IMR-90 (cell line): ENCODE measurements around the gene YBX1. TPM values are rescaled to one million over a fixed set of nuclear protein-coding genes. Genes with fewer than 3 reads are reported as not detected.

Experiments used
- ATAC-seq: fragments of 200-7000 bp; cut with Tn5 transposase; 2 replicates; pipeline ENCODE4 v1.9.1; 2020; ENCODE audit warnings: low read depth, mild to moderate bottlenecking, moderate library complexity
- BruUV-seq: library from RNA; stranded (reverse); fragments of 400-500 nt; replicated peaks from 2 replicates; lab custom pipeline; 2021; lab: Mats Ljungman, UMichigan
- CTCF ChIA-PET: fragments of 300-600 bp; formaldehyde crosslinking; extraction: SDS; loops from one replicate; lab custom pipeline; 2021; ENCODE audit warnings: antibody characterized with exemption; lab: Yijun Ruan, JAX
- POLR2A ChIA-PET: fragments of 300-600 bp; sonication (Branson Sonifier 250); formaldehyde crosslinking; loops from one replicate; lab custom pipeline; 2022; ENCODE audit warnings: antibody characterized with exemption; ENCODE audit not compliant: unreplicated experiment; lab: Charles Lee
- DNase-seq: peaks from one replicate; pipeline ENCODE4 v3.0.0; 2013
- H2AFZ ChIP-seq: replicated peaks from 2 replicates; pipeline ENCODE3; 2013; ENCODE audit warnings: low read length, mild to moderate bottlenecking; ENCODE audit not compliant: poor library complexity
- H2AK5ac ChIP-seq: 2 replicates; pipeline ENCODE4 v1.6.1; 2013; ENCODE audit warnings: low read depth, low read length, inconsistent platforms
- H2AK9ac ChIP-seq: replicated peaks from 2 replicates; pipeline ENCODE3; 2013; ENCODE audit warnings: mild to moderate bottlenecking, low read depth, low read length, moderate library complexity; ENCODE audit not compliant: poor library complexity
- H2BK120ac ChIP-seq: 2 replicates; pipeline ENCODE4 v1.6.1; 2013; ENCODE audit warnings: low read depth, low read length, inconsistent platforms
- H2BK15ac ChIP-seq: 3 replicates; pipeline ENCODE4 v1.6.1; 2013; ENCODE audit warnings: low read depth, low read length, inconsistent platforms
- H2BK20ac ChIP-seq: 2 replicates; pipeline ENCODE4 v1.6.1; 2013; ENCODE audit warnings: low read depth, mild to moderate bottlenecking, inconsistent platforms, low read length, moderate library complexity
- H2BK5ac ChIP-seq: 2 replicates; pipeline ENCODE4 v1.6.1; 2013; ENCODE audit warnings: mild to moderate bottlenecking, low read depth, low read length, inconsistent platforms; ENCODE audit not compliant: poor library complexity, severe bottlenecking
- H3K14ac ChIP-seq: replicated peaks from 2 replicates; pipeline ENCODE4 v1.6.1; 2013; ENCODE audit warnings: low read depth, low read length, inconsistent platforms
- H3K18ac ChIP-seq: 2 replicates; pipeline ENCODE4 v1.6.1; 2013; ENCODE audit warnings: low read depth, low read length, control low read depth
- H3K23ac ChIP-seq: 2 replicates; pipeline ENCODE4 v1.6.1; 2013; ENCODE audit warnings: low read depth, low read length, inconsistent platforms
- H3K27ac ChIP-seq: 2 replicates; pipeline ENCODE4 v1.5.1; 2013; ENCODE audit warnings: mild to moderate bottlenecking, control low read depth, low read length; ENCODE audit not compliant: insufficient read depth
- H3K27me3 ChIP-seq: 2 replicates; pipeline ENCODE4 v1.6.1; 2013; ENCODE audit warnings: low read length; ENCODE audit not compliant: control insufficient read depth, insufficient read depth
- H3K36me3 ChIP-seq: 2 replicates; pipeline ENCODE4 v1.6.1; 2013; ENCODE audit warnings: low read length, mixed read lengths; ENCODE audit not compliant: control insufficient read depth, insufficient read depth
- H3K4ac ChIP-seq: 2 replicates; pipeline ENCODE4 v1.6.1; 2013; ENCODE audit warnings: low read depth, low read length, inconsistent platforms
- H3K4me1 ChIP-seq: 2 replicates; pipeline ENCODE4 v1.6.1; 2013; ENCODE audit warnings: low read length, mixed read lengths; ENCODE audit not compliant: control insufficient read depth, insufficient read depth
- H3K4me2 ChIP-seq: 2 replicates; pipeline ENCODE4 v1.6.1; 2013; ENCODE audit warnings: low read depth, mild to moderate bottlenecking, control low read depth, low read length, moderate library complexity
- H3K4me3 ChIP-seq: 2 replicates; pipeline ENCODE4 v1.5.1; 2013; ENCODE audit warnings: low read depth, mild to moderate bottlenecking, control low read depth, low read length, moderate library complexity; ENCODE audit not compliant: insufficient read depth
- H3K56ac ChIP-seq: 2 replicates; pipeline ENCODE4 v1.6.1; 2013; ENCODE audit warnings: low read length, inconsistent platforms; ENCODE audit not compliant: insufficient read depth; ENCODE audit errors: extremely low read depth
- H3K79me1 ChIP-seq, 2 experiments: 2 replicates each; pipeline ENCODE4 v1.6.1; 2013; ENCODE audit warnings: low read length in 2 of 2, inconsistent platforms in 1 of 2, low read depth in 1 of 2
- H3K9ac ChIP-seq: 2 replicates; pipeline ENCODE4 v1.6.1; 2013; ENCODE audit warnings: low read depth, low read length, control low read depth
- H3K9me1 ChIP-seq: 2 replicates; pipeline ENCODE4 v1.6.1; 2013; ENCODE audit warnings: low read length, inconsistent platforms; ENCODE audit not compliant: insufficient read depth
- H3K9me3 ChIP-seq: 2 replicates; pipeline ENCODE4 v1.6.1; 2013; ENCODE audit warnings: low read length; ENCODE audit not compliant: control insufficient read depth, insufficient read depth
- H4K20me1 ChIP-seq: 2 replicates; pipeline ENCODE4 v1.6.1; 2013; ENCODE audit warnings: low read length, inconsistent platforms; ENCODE audit not compliant: insufficient read depth
- H4K5ac ChIP-seq: 2 replicates; pipeline ENCODE4 v1.6.1; 2013; ENCODE audit warnings: mild to moderate bottlenecking, low read depth, low read length, control low read depth
- H4K8ac ChIP-seq, 2 experiments: 2 replicates each; pipeline ENCODE4 v1.6.1; 2013; ENCODE audit warnings: low read depth in 2 of 2, low read length in 2 of 2, control low read depth in 1 of 2, inconsistent platforms in 1 of 2
- H4K91ac ChIP-seq: 2 replicates; pipeline ENCODE4 v1.6.1; 2013; ENCODE audit warnings: low read depth, low read length, inconsistent platforms; ENCODE audit not compliant: insufficient read depth
- CEBPB ChIP-seq: IDR thresholded peaks from 2 replicates; pipeline ENCODE4 v1.6.1; 2012; ENCODE audit warnings: low read depth, low read length, improper control_type of control experiment
- CHD1 ChIP-seq: IDR thresholded peaks from 2 replicates; pipeline ENCODE4 v1.6.1; 2012; ENCODE audit warnings: low read depth, low read length, improper control_type of control experiment
- NFE2L2 ChIP-seq: fragments of 150-350 bp; IDR thresholded peaks from 2 replicates; pipeline ENCODE4 v1.6.1; 2016; ENCODE audit warnings: low read depth, mild to moderate bottlenecking, low read length
- SMC3 ChIP-seq: fragments of 150-350 bp; IDR thresholded peaks from 2 replicates; pipeline ENCODE4 v1.6.1; 2016; ENCODE audit warnings: low read depth, mild to moderate bottlenecking, antibody characterized with exemption, low read length, moderate library complexity
- WGBS, 2 experiments: methylation state at CpG; one replicate each; pipeline versions ENCODE4 v1.1.5 to v1.1.7; 2013; ENCODE audit warnings: missing lambda C conversion rate in 2 of 2; ENCODE audit not compliant: insufficient read length in 1 of 2; ENCODE audit errors: extremely low coverage in 2 of 2; 5-methylcytosine and 5-hydroxymethylcytosine counted together
- dilution Hi-C: fragments of 300-500 bp; cut with HindIII; formaldehyde crosslinking; loops from one replicate; pipeline ENCODE4 v1.14.3; 2018; ENCODE audit warnings: low sequenced_read_pairs; ENCODE audit not compliant: unreplicated experiment
- in situ Hi-C: fragments of 300-500 bp; cut with MboI; formaldehyde crosslinking; loops from 3 replicates; pipeline ENCODE4 v1.14.3; 2019; ENCODE audit warnings: low sequenced_read_pairs, inconsistent platforms, mixed read lengths
- intact Hi-C: fragments of 100-400 bp; cut with micrococcal nuclease; formaldehyde crosslinking; loops from 2 replicates; pipeline ENCODE4 v1.10.0; 2022
- polyA plus RNA-seq, 3 experiments: library from polyadenylated mRNA; depleted of rRNA; stranded (reverse); fragments of >200 nt; gene quantifications; 2 replicates each; pipeline ENCODE4 v1.2.3, GENCODE V29; 2012; ENCODE audit warnings: low replicate concordance in 1 of 3
- total RNA-seq: library from RNA; depleted of rRNA; stranded (reverse); fragments of >200 nt; gene quantifications from 2 replicates; pipeline ENCODE4 v1.2.3, GENCODE V29; 2012
- TF ChIP-seq, protein P1 (sequence below): conservative IDR thresholded peaks from 2 replicates; pipeline ENCODE4 v1.5.1; 2012; ENCODE audit warnings: mild to moderate bottlenecking, low read depth, low read length, improper control_type of control experiment
- TF ChIP-seq, protein P2 (sequence below): fragments of 150-350 bp; IDR thresholded peaks from 2 replicates; pipeline ENCODE4 v1.6.1; 2016; ENCODE audit warnings: low read depth, mild to moderate bottlenecking, low read length, moderate library complexity, borderline replicate concordance

YBX1 gene
- total and polyA plus RNA-seq, 2 of the 4 experiments (the other 2 are of a cell fraction), result 605 to 843 TPM

DNA sequence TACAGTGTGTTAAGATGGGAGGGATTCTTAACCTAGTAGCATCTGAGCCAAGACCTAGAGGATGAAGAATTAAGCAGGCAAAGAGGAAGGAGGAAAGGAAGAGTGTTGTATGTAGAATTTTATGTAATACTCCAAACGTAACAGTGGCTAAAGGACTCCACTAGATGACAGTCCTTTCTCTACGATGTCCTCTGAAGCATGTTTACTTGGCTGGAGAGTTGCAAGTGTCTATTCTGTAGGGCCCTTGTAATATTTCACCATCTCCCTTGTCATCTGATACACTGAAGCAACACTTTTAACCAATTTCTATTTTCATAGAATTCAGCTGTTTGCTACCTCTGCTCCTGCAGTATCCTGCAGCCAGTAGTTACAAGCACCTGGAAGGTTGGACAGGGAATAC is 2.2 kb upstream of the YBX1 start:
- Histone ChIP-seq H3K9me1 (peaks cover 7% of the 10 kb centered on the region), H4K91ac (no peak overlapping the region), H3K56ac (no peak overlapping the region), H3K27me3 (no peaks in the 10 kb centered on the region), H3K4me2 (no peak overlapping the region), H2BK15ac (no peak overlapping the region), H3K9me3 (no peaks in the 10 kb centered on the region), H3K4me3 (no peak overlapping the region), H4K20me1 (peaks cover 22% of the 10 kb centered on the region), H4K5ac (no peak overlapping the region), H3K23ac (no peak overlapping the region), H3K4ac (no peak overlapping the region), H3K9ac (no peak overlapping the region), H2AK5ac (no peak overlapping the region), H3K36me3 (peaks cover 8% of the 10 kb centered on the region), H3K79me1 (peaks cover 12 to 19% of the 10 kb centered on the region in 2 experiments), H3K27ac (no peak overlapping the region), H3K18ac (no peak overlapping the region), H3K4me1 (peaks cover 9% of the 10 kb centered on the region; the same call in 1 of the 2 replicates), H2BK120ac (no peak overlapping the region), H2AK9ac (no peak overlapping the region), H2BK5ac (no peak overlapping the region), H4K8ac (no peak overlapping the region), H2BK20ac (no peak overlapping the region), H2AFZ (no peak overlapping the region), H3K14ac (no peak overlapping the region)
- dilution Hi-C loops, result no loop called here
- DNase-seq (no peak), ATAC-seq (no peak)
- no CpG with 5 or more reads among the region's 2 CpGs for WGBS, 2 experiments
- no TSS peak for BruUV-seq
- in situ Hi-C loops, result no loop called here
- CTCF ChIA-PET, result interaction anchor here (0.8 to 1.4 kb wide), 2 partner anchors 10 to 11 kb away, joined by 3 read pairs; no protein-coding TSS in a partner anchor
- POLR2A ChIA-PET, result no interaction called here
- TF ChIP-seq, protein P1, sequence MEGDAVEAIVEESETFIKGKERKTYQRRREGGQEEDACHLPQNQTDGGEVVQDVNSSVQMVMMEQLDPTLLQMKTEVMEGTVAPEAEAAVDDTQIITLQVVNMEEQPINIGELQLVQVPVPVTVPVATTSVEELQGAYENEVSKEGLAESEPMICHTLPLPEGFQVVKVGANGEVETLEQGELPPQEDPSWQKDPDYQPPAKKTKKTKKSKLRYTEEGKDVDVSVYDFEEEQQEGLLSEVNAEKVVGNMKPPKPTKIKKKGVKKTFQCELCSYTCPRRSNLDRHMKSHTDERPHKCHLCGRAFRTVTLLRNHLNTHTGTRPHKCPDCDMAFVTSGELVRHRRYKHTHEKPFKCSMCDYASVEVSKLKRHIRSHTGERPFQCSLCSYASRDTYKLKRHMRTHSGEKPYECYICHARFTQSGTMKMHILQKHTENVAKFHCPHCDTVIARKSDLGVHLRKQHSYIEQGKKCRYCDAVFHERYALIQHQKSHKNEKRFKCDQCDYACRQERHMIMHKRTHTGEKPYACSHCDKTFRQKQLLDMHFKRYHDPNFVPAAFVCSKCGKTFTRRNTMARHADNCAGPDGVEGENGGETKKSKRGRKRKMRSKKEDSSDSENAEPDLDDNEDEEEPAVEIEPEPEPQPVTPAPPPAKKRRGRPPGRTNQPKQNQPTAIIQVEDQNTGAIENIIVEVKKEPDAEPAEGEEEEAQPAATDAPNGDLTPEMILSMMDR, result no peak
- no peak for TF ChIP-seq SMC3
- TF ChIP-seq CHD1, result no peak
- TF ChIP-seq, protein P2, sequence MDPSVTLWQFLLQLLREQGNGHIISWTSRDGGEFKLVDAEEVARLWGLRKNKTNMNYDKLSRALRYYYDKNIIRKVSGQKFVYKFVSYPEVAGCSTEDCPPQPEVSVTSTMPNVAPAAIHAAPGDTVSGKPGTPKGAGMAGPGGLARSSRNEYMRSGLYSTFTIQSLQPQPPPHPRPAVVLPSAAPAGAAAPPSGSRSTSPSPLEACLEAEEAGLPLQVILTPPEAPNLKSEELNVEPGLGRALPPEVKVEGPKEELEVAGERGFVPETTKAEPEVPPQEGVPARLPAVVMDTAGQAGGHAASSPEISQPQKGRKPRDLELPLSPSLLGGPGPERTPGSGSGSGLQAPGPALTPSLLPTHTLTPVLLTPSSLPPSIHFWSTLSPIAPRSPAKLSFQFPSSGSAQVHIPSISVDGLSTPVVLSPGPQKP, result no peak
- no peak for TF ChIP-seq CEBPB
- TF ChIP-seq NFE2L2, result no peak
- intact Hi-C loops, result loop anchor here (5.0 to 10.0 kb wide), 4 partner anchors 87 to 535 kb away; partner anchors contain the start of genes C1orf50, P3H1 and ZNF691
